Measurements from ENCODE around the gene MCHR1.

DNA sequence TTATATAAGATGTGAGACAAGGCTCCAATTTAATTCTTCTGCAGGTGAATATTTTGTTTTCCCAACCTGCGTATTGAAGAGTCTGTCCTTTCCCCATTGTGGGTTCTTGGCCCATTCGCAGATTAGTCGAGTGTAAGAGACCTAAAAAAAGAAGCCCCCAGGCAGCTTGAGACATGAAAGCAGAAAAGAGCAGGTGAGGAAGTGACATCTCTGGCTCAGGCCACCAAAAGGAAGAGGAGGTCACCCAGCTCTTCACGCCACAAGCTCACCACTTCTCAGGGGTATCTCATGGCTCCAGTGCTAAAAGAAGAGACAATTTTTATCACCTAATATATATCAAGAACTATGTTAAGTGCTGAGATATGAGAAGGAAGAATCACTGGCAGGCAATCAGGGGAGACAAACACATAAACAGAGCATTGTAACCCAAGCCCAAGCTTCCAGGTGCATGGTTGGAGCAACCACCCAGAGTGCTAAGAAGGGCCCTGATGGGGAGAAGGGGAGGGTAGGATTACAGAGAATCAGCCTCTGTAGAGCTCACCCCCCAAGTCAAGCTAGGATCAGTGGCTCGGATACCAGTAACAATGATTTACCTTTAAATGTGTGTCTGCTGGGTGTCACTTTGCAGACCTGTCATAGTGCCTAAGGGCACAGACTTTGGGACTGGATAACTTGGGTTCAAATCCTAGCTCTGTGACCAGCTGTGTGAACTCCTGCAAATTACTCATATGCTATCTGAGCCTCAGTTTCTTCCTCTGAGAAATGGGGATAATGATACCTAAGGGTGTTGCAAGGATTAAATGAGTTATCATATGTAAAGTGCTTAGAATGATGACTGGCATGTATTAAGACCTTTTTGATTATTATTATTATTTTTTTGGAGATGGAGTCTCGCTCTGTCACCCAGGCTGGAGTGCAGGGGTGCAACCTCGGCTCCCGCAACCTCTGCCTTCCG lies 39.2 kb downstream of the MCHR1 start:
- TF ChIP-seq, protein P1, sequence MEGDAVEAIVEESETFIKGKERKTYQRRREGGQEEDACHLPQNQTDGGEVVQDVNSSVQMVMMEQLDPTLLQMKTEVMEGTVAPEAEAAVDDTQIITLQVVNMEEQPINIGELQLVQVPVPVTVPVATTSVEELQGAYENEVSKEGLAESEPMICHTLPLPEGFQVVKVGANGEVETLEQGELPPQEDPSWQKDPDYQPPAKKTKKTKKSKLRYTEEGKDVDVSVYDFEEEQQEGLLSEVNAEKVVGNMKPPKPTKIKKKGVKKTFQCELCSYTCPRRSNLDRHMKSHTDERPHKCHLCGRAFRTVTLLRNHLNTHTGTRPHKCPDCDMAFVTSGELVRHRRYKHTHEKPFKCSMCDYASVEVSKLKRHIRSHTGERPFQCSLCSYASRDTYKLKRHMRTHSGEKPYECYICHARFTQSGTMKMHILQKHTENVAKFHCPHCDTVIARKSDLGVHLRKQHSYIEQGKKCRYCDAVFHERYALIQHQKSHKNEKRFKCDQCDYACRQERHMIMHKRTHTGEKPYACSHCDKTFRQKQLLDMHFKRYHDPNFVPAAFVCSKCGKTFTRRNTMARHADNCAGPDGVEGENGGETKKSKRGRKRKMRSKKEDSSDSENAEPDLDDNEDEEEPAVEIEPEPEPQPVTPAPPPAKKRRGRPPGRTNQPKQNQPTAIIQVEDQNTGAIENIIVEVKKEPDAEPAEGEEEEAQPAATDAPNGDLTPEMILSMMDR (IDR thresholded peaks at IDR 0.05), result no peak
- TF ChIP-seq POLR2AphosphoS5 (IDR thresholded peaks at IDR 0.05) (no peak), EP300 (IDR thresholded peaks at IDR 0.05) (no peak)

All from suprapubic skin (tissue), 4 donors.